CD4-positive, alpha-beta T cell treated with Interleukin-4 for 1 hour (primary cell): ENCODE measurements around the gene SETD6.
"Not testable (repeated sequence)": the region's sequence is repeated elsewhere in the genome, so short reads cannot be mapped to it uniquely, and the experiment has no call there.

Experiments used
- DNase-seq, 2 donors: peaks; one replicate each; pipeline ENCODE4 v3.0.0-alpha.2; 2020 to 2022

Gene SETD6

DNA sequence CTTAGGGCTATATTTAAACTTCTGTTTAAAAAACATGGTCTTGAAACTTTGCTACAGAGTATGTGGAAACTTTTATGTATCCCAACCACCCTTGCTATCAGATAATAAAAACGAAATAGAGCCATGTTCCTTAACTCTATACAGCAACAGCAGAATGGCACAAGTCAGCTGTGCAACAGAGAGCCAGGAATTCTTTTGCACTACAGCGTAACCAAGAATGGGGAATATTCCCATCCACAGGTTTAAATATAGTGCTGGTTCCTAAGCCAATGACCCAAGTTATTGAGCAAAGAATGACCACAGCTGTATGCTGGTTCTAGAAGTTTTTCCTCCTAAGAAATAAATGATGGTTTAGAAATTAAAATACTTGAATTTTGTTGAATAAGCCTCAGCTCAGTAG lies 33.1 kb downstream of the SETD6 start:
- DNase-seq: no peak

DNA sequence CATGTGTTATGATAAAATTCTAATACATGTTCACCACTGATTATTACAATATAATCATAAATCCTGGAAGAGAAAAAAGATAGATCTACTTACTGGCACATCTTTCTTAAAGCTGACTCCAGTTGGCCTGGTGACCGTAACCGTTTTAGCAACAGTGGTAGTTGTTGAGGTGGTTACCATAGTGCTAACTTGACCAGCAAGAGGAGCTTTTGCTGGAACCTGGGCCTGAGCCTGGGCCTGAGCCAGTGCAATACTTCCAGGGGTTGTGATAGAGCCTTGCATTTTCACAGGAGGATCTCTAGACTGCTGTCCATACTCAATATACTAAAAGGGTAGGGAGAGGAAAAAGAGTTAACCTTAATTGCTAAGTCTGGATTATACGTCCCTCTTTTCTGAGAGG lies 36.2 kb downstream of the SETD6 start:
- no peak for DNase-seq

DNA sequence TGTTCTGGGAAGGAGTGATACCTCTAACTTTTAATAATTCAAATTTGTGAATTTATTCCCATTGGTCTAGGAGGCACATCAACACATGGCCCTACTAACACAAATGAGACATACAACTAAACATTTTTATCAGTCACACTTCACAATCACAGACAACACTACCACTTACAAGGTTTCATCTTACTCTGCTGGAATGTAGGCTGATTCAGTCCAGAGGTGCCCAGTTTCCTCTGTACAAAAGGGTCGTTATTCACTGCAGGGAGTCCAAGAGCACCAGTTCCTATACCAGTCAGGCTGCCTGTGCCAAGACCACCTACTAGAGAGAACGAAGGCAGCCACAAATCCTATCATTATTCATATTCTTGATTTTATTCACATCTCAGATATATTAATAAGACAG lies 41.4 kb downstream of the SETD6 start:
- no peak for DNase-seq

DNA sequence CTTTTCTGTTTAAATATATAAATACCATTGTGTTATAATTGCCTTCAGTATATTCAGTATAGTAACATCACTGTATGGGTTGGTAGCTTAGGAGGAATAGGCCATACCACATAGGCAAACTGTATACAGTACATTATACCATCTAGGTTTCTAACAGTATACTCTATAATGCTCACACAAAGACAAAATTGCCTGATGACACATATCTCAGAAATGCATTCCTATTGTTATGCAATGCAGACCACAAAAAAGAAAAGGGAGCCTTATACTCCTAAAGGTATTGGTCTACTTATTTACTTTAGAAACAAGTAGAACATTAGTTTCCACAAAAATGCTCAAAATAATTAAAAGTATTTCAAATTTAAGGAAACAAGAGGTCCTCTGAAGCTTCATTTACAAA lies 47.9 kb downstream of the SETD6 start:
- no peak for DNase-seq

DNA sequence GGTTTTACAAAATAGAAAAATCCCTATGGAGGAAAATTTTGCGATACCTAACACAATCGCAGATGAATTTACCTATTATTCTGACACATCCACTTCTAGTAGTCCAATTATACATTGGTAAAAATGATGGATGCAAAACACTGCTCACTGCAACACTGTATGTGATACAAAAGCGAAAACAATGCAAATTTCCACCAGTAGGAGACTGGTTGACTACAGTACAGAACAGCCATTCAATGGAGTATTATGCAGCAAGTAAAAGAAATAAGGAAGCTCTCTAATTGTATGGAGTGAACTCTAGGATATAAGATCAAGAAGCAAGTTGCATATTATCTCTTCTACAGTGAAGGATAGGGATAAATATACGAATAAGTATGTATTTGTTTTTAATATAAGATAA lies 48.5 kb downstream of the SETD6 start:
- no peak for DNase-seq

DNA sequence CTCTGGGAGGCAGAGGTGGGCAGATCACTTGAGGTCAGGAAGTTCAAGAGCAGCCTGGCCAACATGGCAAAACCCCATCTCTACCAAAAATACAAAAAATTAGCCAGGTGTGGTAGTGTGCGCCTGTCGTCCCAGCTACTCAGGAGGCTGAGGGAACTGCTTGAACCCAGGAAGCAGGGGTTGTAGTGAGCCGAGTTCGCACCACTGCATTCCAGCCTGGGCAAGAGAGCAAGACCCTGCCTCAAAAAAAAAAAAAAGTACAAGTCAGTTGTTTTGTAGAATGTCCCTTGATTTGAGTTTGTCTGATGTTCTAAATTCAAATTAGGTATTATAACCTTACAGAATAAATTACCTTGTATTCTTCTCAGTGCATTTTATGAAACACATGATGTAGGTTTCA lies 50.4 kb downstream of the SETD6 start:
- DNase-seq: not testable (repeated sequence)
